Measurements from ENCODE around the gene DCUN1D2.

DCUN1D2 gene

GRCh38 chr13:113495494-113496210, 5.1 kb upstream of the DCUN1D2 start:
- TF ChIP-seq SPI1 (IDR thresholded peaks at IDR 0.05; ENCODE audit: borderline replicate concordance, low read depth), result no peak
- TF ChIP-seq, protein P1, sequence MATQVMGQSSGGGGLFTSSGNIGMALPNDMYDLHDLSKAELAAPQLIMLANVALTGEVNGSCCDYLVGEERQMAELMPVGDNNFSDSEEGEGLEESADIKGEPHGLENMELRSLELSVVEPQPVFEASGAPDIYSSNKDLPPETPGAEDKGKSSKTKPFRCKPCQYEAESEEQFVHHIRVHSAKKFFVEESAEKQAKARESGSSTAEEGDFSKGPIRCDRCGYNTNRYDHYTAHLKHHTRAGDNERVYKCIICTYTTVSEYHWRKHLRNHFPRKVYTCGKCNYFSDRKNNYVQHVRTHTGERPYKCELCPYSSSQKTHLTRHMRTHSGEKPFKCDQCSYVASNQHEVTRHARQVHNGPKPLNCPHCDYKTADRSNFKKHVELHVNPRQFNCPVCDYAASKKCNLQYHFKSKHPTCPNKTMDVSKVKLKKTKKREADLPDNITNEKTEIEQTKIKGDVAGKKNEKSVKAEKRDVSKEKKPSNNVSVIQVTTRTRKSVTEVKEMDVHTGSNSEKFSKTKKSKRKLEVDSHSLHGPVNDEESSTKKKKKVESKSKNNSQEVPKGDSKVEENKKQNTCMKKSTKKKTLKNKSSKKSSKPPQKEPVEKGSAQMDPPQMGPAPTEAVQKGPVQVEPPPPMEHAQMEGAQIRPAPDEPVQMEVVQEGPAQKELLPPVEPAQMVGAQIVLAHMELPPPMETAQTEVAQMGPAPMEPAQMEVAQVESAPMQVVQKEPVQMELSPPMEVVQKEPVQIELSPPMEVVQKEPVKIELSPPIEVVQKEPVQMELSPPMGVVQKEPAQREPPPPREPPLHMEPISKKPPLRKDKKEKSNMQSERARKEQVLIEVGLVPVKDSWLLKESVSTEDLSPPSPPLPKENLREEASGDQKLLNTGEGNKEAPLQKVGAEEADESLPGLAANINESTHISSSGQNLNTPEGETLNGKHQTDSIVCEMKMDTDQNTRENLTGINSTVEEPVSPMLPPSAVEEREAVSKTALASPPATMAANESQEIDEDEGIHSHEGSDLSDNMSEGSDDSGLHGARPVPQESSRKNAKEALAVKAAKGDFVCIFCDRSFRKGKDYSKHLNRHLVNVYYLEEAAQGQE (IDR thresholded peaks at IDR 0.05; ENCODE audit: insufficient replicate concordance, low read depth), result no peak
- TF ChIP-seq, protein P2, sequence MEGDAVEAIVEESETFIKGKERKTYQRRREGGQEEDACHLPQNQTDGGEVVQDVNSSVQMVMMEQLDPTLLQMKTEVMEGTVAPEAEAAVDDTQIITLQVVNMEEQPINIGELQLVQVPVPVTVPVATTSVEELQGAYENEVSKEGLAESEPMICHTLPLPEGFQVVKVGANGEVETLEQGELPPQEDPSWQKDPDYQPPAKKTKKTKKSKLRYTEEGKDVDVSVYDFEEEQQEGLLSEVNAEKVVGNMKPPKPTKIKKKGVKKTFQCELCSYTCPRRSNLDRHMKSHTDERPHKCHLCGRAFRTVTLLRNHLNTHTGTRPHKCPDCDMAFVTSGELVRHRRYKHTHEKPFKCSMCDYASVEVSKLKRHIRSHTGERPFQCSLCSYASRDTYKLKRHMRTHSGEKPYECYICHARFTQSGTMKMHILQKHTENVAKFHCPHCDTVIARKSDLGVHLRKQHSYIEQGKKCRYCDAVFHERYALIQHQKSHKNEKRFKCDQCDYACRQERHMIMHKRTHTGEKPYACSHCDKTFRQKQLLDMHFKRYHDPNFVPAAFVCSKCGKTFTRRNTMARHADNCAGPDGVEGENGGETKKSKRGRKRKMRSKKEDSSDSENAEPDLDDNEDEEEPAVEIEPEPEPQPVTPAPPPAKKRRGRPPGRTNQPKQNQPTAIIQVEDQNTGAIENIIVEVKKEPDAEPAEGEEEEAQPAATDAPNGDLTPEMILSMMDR (IDR thresholded peaks at IDR 0.05; ENCODE audit: insufficient read depth, low read length), result no peak
- TF ChIP-seq POLR2AphosphoS5 (IDR thresholded peaks at IDR 0.05; ENCODE audit: low read depth), result no peak
- TF ChIP-seq GABPA (IDR thresholded peaks at IDR 0.05; ENCODE audit: low read depth), result no peak
- DNase-seq (ENCODE audit: low read depth in 1 of 2, low spot score in 1 of 2), result no peak
- no peak overlapping the region for H3K27ac ChIP-seq (replicated peaks)
- no peak overlapping the region for H3K4me3 ChIP-seq (replicated peaks; ENCODE audit: insufficient read depth, low read length)
- H3K27me3 ChIP-seq (ENCODE audit: insufficient read depth, poor library complexity, severe bottlenecking), result no peaks in the 10 kb centered on the region

DNA sequence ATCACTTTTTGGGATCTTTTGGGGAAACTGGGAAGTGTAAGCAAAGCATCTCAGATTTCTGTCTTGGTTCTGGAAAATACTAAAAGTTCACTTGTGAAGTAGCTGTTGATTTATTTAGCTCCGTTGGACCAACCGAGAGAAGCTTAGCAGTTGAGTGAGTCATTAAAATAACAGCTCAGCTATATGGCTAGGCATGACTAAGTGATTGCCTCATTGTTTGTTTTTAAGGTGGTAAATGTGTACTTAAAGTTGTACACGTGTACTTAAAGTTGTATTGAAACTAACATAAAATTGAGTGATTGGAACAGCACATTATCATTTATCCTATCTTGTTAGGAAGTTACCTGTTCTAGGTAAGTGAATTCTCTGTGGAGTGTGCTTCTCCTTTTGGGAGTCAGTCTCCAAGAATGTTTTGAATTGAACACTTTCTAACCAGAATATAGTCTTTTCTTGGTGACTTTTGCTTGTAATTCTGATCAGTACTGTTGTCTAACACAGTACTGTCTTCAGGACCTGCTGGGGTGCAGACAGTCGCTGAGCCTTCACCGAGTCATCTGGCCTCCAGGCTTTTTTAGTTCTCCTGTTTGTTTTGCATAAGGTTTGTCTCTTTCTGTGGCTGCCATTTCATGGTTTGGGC, 2.9 kb upstream of the DCUN1D2 start:
- Histone ChIP-seq H3K27me3 (ENCODE audit: insufficient read depth, poor library complexity, severe bottlenecking) (no peaks in the 10 kb centered on the region), H3K27ac (replicated peaks) (peak overlapping the region; percentile 25), H3K4me3 (replicated peaks; ENCODE audit: insufficient read depth, low read length) (no peak overlapping the region; the same call in 1 of the 2 replicates)
- TF ChIP-seq POLR2AphosphoS5 (IDR thresholded peaks at IDR 0.05; ENCODE audit: low read depth) (no peak), GABPA (IDR thresholded peaks at IDR 0.05; ENCODE audit: low read depth) (no peak), SPI1 (IDR thresholded peaks at IDR 0.05; ENCODE audit: borderline replicate concordance, low read depth) (no peak)
- TF ChIP-seq, protein P1 (IDR thresholded peaks at IDR 0.05; ENCODE audit: insufficient replicate concordance, low read depth), result no peak
- TF ChIP-seq, protein P2 (IDR thresholded peaks at IDR 0.05; ENCODE audit: insufficient read depth, low read length), result no peak
- DNase-seq (ENCODE audit: low read depth in 1 of 2, low spot score in 1 of 2), result peak; percentile 46 to 76

DNA sequence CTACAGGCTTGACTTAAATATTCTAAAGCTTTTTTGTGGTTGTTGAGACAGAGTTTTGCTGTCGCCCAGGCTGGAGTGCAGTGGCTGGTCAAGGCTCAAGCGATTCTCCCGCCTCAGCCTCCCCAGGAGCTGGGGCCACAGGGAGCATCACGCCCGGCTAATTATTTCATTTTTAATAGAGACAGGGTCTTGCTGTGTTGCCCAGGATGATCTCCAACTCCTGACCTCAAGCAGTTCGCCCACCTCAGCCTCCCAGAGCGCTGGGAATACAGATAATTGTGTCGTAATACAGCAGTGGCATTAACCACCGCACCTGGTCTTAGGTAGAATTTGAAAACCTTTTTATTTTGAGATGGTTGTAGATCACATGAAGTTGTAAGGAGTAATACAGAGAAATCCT, 1.5 kb upstream of the DCUN1D2 start:
- H3K4me3 ChIP-seq (replicated peaks; ENCODE audit: insufficient read depth, low read length), result peak overlapping the region; percentile 91; the same call in 1 of the 2 replicates
- TF ChIP-seq, protein P2 (IDR thresholded peaks at IDR 0.05; ENCODE audit: insufficient read depth, low read length), result no peak
- TF ChIP-seq POLR2AphosphoS5 (IDR thresholded peaks at IDR 0.05; ENCODE audit: low read depth) (no peak), SPI1 (IDR thresholded peaks at IDR 0.05; ENCODE audit: borderline replicate concordance, low read depth) (no peak), GABPA (IDR thresholded peaks at IDR 0.05; ENCODE audit: low read depth) (no peak)
- TF ChIP-seq, protein P1 (IDR thresholded peaks at IDR 0.05; ENCODE audit: insufficient replicate concordance, low read depth), result no peak
- no peak overlapping the region for H3K27ac ChIP-seq (replicated peaks)
- H3K27me3 ChIP-seq (ENCODE audit: insufficient read depth, poor library complexity, severe bottlenecking), result no peaks in the 10 kb centered on the region
- no peak for DNase-seq (ENCODE audit: low read depth in 1 of 2, low spot score in 1 of 2)

Data from HL-60 (cell line).